Activated CD4-positive, alpha-beta T cell treated with anti-CD3 and anti-CD28 coated beads, Interleukin-2, amount 50 U/mL, for 24 hours (primary cell): ENCODE data around the gene TMPRSS13.
"Not testable (repeated sequence)": the region's sequence is repeated elsewhere in the genome, so short reads cannot be mapped to it uniquely, and the experiment has no call there.

Experiments used
- DNase-seq, 2 donors: peaks; one replicate each; pipeline ENCODE4 v3.0.0-alpha.2; 2020; ENCODE audit warnings: low read depth in 1 of 2, low spot score in 1 of 2

TMPRSS13 gene

DNA sequence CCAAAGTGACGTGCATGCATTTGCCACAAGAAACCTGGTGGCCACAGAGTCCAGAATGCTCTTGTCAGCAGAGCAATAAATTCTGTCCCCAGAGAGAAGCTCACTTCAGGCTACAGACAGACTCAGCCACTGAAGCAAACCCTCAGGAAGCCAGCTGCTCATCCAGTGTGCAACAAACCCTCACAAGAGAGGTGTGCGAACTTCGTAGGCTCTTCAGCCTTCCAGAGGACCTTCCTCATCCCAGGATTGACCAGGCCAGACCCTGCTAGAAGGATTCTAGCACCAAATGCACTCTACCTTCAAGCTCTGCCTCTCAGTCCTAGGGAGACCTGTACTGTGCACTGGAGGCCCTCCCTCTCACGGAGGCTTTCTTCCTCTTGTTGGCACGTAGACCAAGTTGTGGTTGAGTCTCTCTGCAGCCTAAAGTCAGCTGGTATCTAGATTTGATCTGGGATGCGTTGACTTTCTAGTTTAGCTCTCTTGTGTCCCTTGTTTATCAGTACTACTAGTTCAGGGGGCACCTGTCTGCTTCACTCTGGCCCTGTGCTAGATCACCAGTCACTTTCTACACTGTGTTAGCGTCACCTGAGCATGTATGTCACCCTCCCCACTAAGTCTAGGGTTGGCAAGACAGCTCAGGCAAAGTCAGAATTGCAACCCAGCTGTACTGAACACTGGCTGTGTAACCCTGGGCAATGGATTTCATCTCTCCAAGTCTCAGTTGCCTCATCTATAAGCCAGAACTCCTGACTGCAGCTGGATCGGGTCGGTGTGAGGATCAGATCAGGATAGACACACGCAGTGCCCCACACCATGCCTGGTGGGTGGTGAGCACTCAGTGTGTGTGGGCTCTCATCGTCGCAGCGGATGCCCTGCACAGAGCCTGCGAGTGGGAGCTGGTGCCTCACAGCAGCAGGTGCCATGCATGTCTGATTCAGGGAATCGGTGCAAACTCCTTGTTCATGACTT, 22.1 kb upstream of the TMPRSS13 start:
- no peak for DNase-seq

DNA sequence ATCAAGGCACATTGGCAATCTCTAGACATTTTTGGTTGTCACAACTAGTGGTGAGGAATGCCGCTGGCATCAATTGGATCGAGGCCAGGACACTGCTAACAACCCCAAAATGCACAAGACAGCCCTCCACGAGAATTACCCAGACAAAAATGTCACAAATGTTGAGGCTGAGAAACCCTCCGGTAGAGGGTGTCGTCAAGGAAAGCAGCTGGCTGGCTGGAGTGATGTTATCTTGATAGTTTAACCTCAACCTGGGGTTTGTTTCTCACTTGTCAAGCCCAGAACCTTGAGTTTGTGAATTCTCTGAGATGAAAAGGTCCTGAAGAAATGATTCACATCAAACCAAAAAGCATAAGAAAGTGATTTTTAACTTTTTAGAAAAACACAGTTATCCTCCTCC, 21.1 kb upstream of the TMPRSS13 start:
- DNase-seq, result peak in 1 of 2 donors; percentile 54

- no peak for DNase-seq
These were observed 19.9 kb upstream of the TMPRSS13 start for GRCh38 chr11:117949062-117949461.

- DNase-seq, result not testable (repeated sequence)
These were observed 19.3 kb upstream of the TMPRSS13 start for GRCh38 chr11:117948466-117948865.

GRCh38 chr11:117947751-117948150, 18.5 kb upstream of the TMPRSS13 start:
- DNase-seq, result not testable (repeated sequence)

DNA sequence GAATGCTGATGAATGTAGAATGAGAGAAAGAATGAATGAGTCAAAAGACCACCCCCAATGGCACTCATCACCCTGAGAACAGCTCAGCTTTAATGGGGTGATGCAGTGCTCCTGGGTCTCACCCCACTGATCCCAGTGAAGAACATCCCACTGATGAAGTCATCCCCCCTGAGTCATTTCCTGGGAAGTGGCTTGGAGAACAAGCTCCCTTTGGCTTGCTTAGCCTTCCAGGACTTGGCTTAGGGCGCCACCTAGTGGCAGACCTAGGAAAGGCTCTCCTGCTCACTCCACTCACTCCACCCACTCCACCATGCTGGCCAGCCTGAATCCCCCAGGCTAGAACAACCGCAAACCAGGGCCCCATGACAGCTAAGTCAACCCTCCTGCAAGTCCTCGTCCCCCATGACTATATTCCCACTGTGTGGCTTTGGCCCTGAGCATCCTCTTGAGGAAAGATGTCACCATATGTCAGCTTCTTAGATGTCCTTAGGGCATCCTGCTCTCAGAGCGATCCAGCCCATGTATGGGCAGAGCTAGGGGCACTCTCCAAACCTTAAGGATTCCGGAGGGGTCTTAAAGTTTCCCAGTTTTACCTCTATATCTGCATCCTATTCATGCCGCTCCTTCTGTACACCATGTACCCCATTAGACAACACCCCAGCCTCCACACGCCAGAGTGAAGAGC, 17.8 kb upstream of the TMPRSS13 start:
- peak; percentile 73 to 78 for DNase-seq

- no peak for DNase-seq
These were observed 17.1 kb upstream of the TMPRSS13 start for GRCh38 chr11:117946156-117946841.

GRCh38 chr11:117945047-117945810, 16.0 kb upstream of the TMPRSS13 start:
- no peak for DNase-seq

DNA sequence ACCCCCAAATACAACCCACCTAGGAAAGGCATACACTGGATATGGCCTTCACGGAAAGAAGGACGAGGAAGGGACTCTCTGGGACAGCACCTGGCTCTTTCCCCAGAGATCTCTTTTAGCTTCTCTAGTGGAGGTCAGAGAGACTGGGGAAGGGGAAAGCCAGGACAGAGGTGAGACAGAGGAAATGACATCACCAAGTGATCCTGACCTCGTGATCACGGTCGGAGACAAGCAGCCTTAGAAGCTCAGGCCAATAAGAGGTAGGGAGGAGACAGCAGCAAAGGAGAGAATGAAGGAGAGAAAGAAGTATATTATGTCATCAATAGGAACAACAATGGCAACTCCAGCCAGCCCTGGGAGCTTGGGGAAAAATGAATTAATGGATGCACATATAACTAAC, 15.4 kb upstream of the TMPRSS13 start:
- DNase-seq, result no peak

DNA sequence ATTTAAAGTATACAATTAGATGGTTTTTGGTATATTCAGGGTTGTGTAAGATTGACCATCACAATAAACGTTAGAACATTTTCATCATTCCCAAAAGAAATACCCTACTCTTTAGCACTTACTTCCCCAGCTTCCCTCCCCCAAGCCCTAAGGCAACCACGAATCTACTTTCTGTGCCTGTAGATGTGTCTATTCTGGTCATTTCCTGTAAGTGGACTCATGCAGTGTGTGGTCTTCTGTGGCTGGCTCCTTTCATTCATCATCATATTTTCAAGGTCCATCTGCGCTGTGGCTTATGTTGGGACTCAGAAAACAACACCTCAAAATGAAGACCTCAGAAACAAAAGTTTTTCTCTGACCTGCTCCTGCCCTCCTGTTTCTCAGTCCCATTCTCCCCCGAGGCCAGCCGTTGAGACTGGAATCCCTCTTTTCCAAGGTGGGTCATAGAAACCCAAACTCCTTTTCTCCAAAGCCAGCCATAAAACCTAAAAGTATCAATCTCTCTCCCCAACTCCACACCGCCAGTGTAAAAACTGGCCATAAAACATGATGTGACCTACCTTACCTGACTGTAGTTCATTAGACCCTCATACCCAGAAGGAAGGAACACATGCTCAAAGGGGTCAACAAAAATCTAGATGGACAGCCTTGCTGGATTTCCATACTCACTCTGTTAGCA, 12.9 kb upstream of the TMPRSS13 start:
- no peak for DNase-seq

DNA sequence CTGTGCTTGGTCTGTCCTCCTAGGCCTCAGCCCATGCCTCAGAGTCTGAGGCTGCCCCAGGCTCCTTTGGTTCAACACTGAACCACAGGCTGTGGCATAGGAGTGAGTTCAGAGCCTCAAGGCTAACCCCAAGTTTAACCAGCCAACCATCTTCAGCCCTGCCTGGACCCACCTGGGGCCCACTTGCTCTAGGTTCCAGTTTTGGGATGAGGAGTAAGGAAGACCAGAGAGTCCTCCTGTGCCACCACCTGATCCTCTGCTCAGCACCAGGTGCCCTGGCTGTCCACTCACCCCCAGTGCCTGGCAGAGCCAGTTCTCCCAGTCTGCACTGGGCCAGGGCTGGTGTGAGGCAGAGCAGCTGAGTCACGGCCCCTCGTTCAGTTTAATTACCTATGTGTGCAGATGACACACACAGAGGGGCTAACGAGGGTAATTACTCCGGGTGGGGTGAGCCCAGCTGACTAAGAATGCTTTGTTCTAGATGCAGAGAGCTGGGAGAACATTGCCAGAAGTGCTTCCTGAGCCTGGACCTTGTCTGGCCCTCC, 12.0 kb upstream of the TMPRSS13 start:
- no peak for DNase-seq

DNA sequence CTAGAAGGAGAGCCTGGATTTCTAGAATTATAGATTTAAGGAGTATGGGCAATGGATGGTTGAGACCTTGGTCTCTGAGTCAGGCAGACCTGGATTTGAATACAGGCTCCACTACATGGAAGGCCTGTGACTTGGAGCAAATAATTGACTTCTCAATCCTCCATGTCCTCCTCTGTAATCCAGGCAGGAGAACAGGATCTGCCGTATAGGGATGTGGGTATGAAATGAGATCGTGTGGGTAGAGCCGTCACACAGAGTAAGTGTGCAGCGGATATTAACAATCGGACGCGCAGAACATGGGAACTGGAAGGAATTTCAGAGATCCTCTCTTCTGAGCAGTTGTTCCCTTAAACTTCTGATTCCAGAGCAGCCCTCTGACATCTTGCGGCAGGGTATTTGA, 11.5 kb upstream of the TMPRSS13 start:
- no peak for DNase-seq

- no peak for DNase-seq
These were observed 7.8 kb upstream of the TMPRSS13 start for GRCh38 chr11:117936973-117937372.

DNA sequence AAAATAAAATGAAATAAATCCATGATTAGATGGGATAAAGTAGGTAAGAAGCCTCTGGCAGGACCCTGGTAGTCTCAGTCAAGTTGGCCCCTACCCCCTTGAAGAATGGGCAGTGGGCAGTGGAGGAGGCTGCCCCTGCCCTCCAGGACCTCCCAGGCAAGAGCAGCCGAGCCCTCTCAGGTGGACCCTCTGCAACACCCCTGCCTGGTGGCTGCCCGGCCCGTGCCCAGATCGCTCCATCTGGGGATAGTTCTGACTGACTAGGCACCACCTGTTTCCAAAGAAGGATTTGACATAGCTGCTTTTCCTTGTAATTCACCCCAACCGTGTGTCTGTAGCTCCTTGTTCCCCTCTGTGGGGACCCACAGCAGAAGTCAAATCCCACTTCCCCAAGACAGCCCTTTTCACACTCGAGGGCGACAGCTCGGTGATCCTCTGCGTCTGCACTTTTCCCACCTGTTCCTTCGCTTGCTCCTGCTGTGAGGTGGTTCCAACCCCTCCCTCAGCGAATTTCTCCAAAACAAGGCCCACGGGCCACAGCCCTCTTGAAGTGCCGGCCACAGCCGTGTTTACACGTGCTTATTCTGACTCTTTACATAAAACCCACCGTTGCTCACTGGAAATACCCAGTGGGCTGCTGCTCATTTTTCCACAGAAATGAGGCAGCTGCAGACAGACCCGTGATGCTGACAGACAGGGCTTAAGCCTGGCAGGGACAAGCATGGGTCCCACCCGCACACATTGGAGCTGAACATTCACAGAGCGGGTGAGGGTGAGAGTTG, 5.5 kb upstream of the TMPRSS13 start:
- DNase-seq, result no peak

DNA sequence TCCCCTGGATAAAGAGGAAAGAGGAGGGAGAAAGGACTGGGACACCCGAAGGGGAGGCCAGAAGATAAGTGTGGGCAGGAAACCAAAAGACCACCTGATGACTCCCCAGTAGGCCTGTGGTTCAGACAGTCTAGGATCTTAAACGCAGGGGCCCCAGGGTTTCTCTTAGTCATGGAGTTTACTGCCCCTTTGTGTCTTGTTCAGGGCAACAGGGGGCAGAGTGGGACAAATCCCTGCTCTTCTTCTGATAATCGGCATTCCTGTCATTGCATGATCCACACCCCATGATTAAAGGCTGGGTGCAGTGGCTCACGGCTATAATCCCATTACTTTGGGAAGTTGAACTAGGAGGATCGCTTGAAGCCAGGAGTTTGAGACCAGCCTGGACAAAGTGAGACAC, 4.7 kb upstream of the TMPRSS13 start:
- DNase-seq, result no peak

DNA sequence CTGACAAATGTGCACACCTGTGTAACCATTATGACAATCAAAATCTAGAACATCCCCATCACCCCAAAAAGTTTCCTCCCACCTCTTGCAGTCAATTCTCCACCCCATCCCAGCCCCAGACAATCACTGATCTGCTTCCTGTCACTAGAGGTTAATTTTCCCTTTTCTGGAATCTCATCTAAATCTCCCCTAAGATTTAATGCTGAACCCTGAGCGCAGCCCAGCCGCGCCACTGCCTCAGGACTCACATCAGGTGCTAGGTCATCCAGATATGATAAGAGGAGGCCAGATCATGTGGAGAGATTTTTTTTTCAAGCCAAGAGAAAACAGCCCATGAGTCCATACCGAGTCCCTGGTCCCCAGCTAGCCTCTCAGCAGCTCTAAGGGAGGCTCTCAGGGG, 4.3 kb upstream of the TMPRSS13 start:
- DNase-seq, result no peak

DNA sequence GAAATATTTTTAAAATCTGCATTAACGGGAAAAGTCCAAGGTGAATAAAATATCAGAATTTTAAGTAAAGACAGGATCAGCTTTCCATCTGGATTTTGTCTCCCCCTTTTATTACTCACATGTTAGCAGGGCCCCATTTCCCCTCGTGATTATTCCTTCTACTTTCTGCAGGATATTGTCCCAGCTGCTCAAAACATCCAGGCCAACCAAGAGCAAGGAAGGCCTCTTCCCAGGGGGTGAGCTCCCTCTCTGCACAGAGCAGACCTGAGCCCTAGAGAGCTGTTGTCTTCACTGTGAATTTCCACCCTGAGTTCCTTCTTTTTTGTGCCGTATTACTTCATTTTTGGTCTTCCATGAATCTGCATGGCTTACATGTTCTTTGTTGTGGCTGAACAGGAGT, 3.7 kb upstream of the TMPRSS13 start:
- no peak for DNase-seq

- no peak for DNase-seq
These were observed 3.2 kb upstream of the TMPRSS13 start for GRCh38 chr11:117932426-117932825.

DNA sequence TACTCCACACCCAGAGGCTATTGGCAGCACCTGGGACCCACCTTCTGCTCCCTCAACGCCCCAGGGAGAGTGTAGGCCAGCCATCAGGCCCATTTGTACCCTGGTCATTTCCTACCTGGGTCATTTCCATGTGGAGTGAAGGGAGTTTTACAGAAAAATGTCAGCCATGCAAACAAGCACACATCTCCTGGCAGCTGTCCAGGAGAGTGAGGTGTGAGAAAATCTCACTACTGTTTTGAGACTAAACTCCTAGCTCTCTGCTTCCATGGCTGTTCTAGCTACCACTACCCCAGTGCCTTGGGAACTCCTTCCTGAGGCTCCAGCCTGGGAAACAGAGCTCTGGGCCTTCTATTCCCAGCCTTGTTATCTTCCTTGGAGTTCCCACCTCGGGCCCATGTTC, 2.8 kb upstream of the TMPRSS13 start:
- peak in 1 of 2 donors; percentile 37 for DNase-seq
